Keratinocyte (primary cell): ENCODE results near the gene ACBD3. TPM values are rescaled to one million over a fixed set of nuclear protein-coding genes. Genes with fewer than 3 reads are reported as not detected.

Experiments
- DNase-seq: peaks from one replicate; pipeline ENCODE4 v3.0.0-alpha.2; 2011; ENCODE audit warnings: low read depth, missing footprints, low spot score
- FAIRE-seq: peaks from 2 replicates; lab custom pipeline; 2011; peaks lifted over from hg19 to GRCh38; lab: Jason Lieb, UNC
- H2AFZ ChIP-seq: 2 replicates; pipeline ENCODE4 v1.6.0; 2012; ENCODE audit warnings: low read length, control low read depth, inconsistent platforms; ENCODE audit not compliant: control insufficient read depth
- H3K27ac ChIP-seq: 2 replicates; pipeline ENCODE4 v1.5.1; 2011; ENCODE audit warnings: low read length; ENCODE audit not compliant: control insufficient read depth, insufficient read depth
- H3K27me3 ChIP-seq: 3 replicates; pipeline ENCODE4 v1.6.0; 2011; ENCODE audit warnings: low read length; ENCODE audit not compliant: control insufficient read depth, insufficient read depth; ENCODE audit errors: extremely low read depth
- H3K36me3 ChIP-seq, 2 experiments: 2 replicates in 1 of 2; 3 replicates in 1 of 2; pipeline ENCODE4 v1.5.1; 2011; ENCODE audit warnings: low read length in 2 of 2, mild to moderate bottlenecking in 1 of 2; ENCODE audit not compliant: control insufficient read depth in 2 of 2, insufficient read depth in 2 of 2; ENCODE audit errors: extremely low read depth in 1 of 2
- H3K4me1 ChIP-seq: 3 replicates; pipeline ENCODE4 v1.5.1; 2011; ENCODE audit warnings: low read length; ENCODE audit not compliant: control insufficient read depth, insufficient read depth; ENCODE audit errors: extremely low read depth
- H3K4me2 ChIP-seq: 3 replicates; pipeline ENCODE4 v1.6.0; 2011; ENCODE audit warnings: low read depth, low read length; ENCODE audit not compliant: control insufficient read depth, insufficient read depth; ENCODE audit errors: extremely low read depth
- H3K4me3 ChIP-seq, 3 experiments: fragments of 200-600 bp in 1 of 3; sonication (generic) in 1 of 3; 2 replicates in 2 of 3; 3 replicates in 1 of 3; pipeline ENCODE4 v1.5.1; 2011 to 2016; ENCODE audit warnings: low read length in 3 of 3, mild to moderate bottlenecking in 3 of 3, control low read depth in 2 of 3, inconsistent platforms in 1 of 3, low read depth in 1 of 3, mixed read lengths in 1 of 3, mixed run types in 1 of 3, moderate library complexity in 1 of 3; ENCODE audit not compliant: control insufficient read depth in 2 of 3, insufficient read depth in 2 of 3; ENCODE audit errors: extremely low read depth in 1 of 3
- H3K79me2 ChIP-seq: 2 replicates; pipeline ENCODE4 v1.6.0; 2012; ENCODE audit warnings: low read length; ENCODE audit not compliant: control insufficient read depth, insufficient read depth
- H3K9ac ChIP-seq: 3 replicates; pipeline ENCODE4 v1.6.0; 2011; ENCODE audit warnings: low read length; ENCODE audit not compliant: control insufficient read depth, insufficient read depth; ENCODE audit errors: extremely low read depth
- H3K9me1 ChIP-seq: 3 replicates; pipeline ENCODE4 v1.6.0; 2011; ENCODE audit warnings: low read length; ENCODE audit not compliant: control insufficient read depth, insufficient read depth; ENCODE audit errors: extremely low read depth
- H3K9me3 ChIP-seq: 2 replicates; pipeline ENCODE4 v1.5.1; 2012; ENCODE audit warnings: low read depth, low read length; ENCODE audit not compliant: control insufficient read depth
- H4K20me1 ChIP-seq: 3 replicates; pipeline ENCODE4 v1.6.0; 2011; ENCODE audit warnings: low read length; ENCODE audit not compliant: control insufficient read depth, insufficient read depth; ENCODE audit errors: extremely low read depth
- CTCF ChIP-seq, 3 experiments: IDR thresholded peaks in 1 of 3; conservative IDR thresholded peaks in 1 of 3; optimal IDR thresholded peaks in 1 of 3; 2 replicates in 2 of 3; 3 replicates in 1 of 3; pipeline versions ENCODE3 to v1.5.1; 2011; ENCODE audit warnings: low read length in 3 of 3, mild to moderate bottlenecking in 3 of 3, moderate library complexity in 2 of 3, control low read depth in 1 of 3, inconsistent platforms in 1 of 3; ENCODE audit not compliant: insufficient read depth in 2 of 3; ENCODE audit errors: extremely low read depth in 1 of 3
- EZH2 ChIP-seq: IDR thresholded peaks from one replicate; pipeline ENCODE4 v1.6.1; 2012; ENCODE audit warnings: inconsistent platforms, mild to moderate bottlenecking, low read length, moderate library complexity
- dilution Hi-C: fragments of 300-500 bp; cut with MboI; formaldehyde crosslinking; loops from one replicate; pipeline ENCODE4 v1.7.0; 2020; ENCODE audit warnings: low sequenced_read_pairs; ENCODE audit not compliant: extremely low pct_ligation_motif_present
- polyA plus RNA-seq, 5 experiments: library from polyadenylated mRNA; depleted of rRNA in 3 of 5; stranded (reverse) in 3 of 5; stranded (forward) in 1 of 5; unstranded in 1 of 5; fragments of >200 nt; gene quantifications; 1 replicate in 1 of 5; 2 replicates in 3 of 5; 3 replicates in 1 of 5; pipeline versions ENCODE4 v1.2.1 to v1.2.3, GENCODE V29; 2011 to 2012; ENCODE audit warnings: missing spikeins in 2 of 5, low read depth in 1 of 5, low replicate concordance in 1 of 5

Gene ACBD3
- polyA plus RNA-seq, 1 donor (not counting 4 experiments of a cell fraction or from before 2014, with no cell fraction given): 43.1 TPM

DNA sequence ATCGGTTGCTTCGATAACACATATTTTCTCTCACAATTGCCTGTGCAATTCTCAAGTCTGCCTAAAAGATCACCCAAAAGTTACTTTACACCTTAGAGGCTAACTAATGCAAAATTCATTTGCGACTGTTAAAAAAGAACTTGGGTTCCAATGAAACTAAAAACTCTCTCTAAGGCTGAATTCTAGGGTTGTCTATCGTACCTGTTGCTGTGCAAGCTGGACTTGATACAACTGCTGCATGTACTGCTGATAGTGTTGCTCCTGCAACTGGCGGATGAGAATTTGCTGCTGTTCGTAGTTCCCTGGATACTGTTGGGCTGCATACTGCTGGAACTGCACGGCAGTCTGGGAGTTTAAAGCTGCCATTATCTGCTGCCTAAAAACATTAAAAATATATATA, 27.6 kb downstream of the ACBD3 start:
- Histone ChIP-seq H3K36me3 (peaks cover 22 to 27% of the 10 kb centered on the region in 2 experiments), H3K4me3 (no peak overlapping the region), H3K9ac (no peak overlapping the region), H2AFZ (no peak overlapping the region), H3K9me1 (no peaks in the 10 kb centered on the region), H3K27ac (no peak overlapping the region), H3K79me2 (peaks cover 5% of the 10 kb centered on the region), H3K27me3 (no peaks in the 10 kb centered on the region), H3K9me3 (no peaks in the 10 kb centered on the region), H3K4me1 (no peaks in the 10 kb centered on the region), H4K20me1 (no peaks in the 10 kb centered on the region), H3K4me2 (no peak overlapping the region)
- TF ChIP-seq CTCF (optimal IDR thresholded peaks at IDR 0.05 in 1 of 3, IDR thresholded peaks at IDR 0.05 in 1 of 3, conservative IDR thresholded peaks at IDR 0.05 in 1 of 3; ENCODE audit: extremely low read depth in 1 of 3, insufficient read depth in 2 of 3, low read length in 3 of 3) (no peak), EZH2 (no peak)
- DNase-seq (no peak), FAIRE-seq (no peak)
- dilution Hi-C loops: no loop called here

GRCh38 chr1:226158457-226158856, 28.1 kb downstream of the ACBD3 start:
- Histone ChIP-seq H3K9ac (no peak overlapping the region), H3K4me3 (no peak overlapping the region), H3K4me1 (no peaks in the 10 kb centered on the region), H4K20me1 (no peaks in the 10 kb centered on the region), H3K27ac (no peak overlapping the region), H3K9me3 (no peaks in the 10 kb centered on the region), H2AFZ (no peak overlapping the region), H3K9me1 (no peaks in the 10 kb centered on the region), H3K36me3 (peaks cover 26 to 30% of the 10 kb centered on the region in 2 experiments), H3K4me2 (no peak overlapping the region), H3K27me3 (no peaks in the 10 kb centered on the region), H3K79me2 (peaks cover 5% of the 10 kb centered on the region)
- no peak for DNase-seq
- TF ChIP-seq EZH2: no peak
- no peak for FAIRE-seq
- dilution Hi-C loops: no loop called here

DNA sequence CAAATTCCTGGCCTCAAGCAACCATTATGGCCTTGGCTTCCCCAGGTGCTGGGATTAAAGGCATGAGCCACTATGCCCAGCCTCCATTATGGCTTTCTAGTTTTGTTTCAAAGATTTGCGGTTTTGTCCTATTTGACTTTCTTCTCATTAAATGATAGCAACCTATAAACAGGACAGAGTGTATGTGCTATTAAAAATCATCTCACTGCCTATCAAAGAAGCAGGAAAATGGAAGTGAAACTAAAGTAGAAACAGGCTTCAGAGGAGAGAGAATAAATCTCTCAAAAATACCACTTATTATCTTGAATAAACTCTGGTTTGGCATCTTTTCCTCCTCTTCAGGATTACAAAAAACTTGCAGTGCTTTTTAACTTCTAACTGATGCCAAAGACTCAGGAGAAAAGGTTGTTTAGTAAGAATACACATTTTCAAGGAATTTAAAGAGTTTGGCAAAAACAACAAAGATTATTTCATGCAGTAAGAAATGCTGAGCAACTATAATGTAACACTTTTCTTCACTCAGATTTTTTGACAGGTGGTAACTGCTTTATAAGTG, 28.7 kb downstream of the ACBD3 start:
- FAIRE-seq: no peak
- TF ChIP-seq EZH2: no peak
- TF ChIP-seq CTCF (optimal IDR thresholded peaks at IDR 0.05 in 1 of 3, IDR thresholded peaks at IDR 0.05 in 1 of 3, conservative IDR thresholded peaks at IDR 0.05 in 1 of 3; ENCODE audit: extremely low read depth in 1 of 3, insufficient read depth in 2 of 3, low read length in 3 of 3): no peak
- no peak for DNase-seq
- no peaks in the 10 kb centered on the region for H3K27me3 ChIP-seq
- H3K4me3 ChIP-seq: no peak overlapping the region
- dilution Hi-C loops: no loop called here
- no peak overlapping the region for H3K27ac ChIP-seq
- H3K4me1 ChIP-seq: no peaks in the 10 kb centered on the region
- H3K79me2 ChIP-seq: peaks cover 5% of the 10 kb centered on the region
- H3K9me1 ChIP-seq: no peaks in the 10 kb centered on the region
- no peaks in the 10 kb centered on the region for H4K20me1 ChIP-seq
- no peak overlapping the region for H3K4me2 ChIP-seq
- H3K9me3 ChIP-seq: no peaks in the 10 kb centered on the region
- no peak overlapping the region for H2AFZ ChIP-seq
- no peak overlapping the region for H3K9ac ChIP-seq
- peaks cover 26 to 33% of the 10 kb centered on the region in 2 experiments for H3K36me3 ChIP-seq
